ENCODE measurements around the gene OBP2A. TPM values are rescaled to one million over a fixed set of nuclear protein-coding genes. Genes with fewer than 3 reads are reported as not detected.

The OBP2A gene
- total RNA-seq, 1 donor from 2014 or later = not detected

DNA sequence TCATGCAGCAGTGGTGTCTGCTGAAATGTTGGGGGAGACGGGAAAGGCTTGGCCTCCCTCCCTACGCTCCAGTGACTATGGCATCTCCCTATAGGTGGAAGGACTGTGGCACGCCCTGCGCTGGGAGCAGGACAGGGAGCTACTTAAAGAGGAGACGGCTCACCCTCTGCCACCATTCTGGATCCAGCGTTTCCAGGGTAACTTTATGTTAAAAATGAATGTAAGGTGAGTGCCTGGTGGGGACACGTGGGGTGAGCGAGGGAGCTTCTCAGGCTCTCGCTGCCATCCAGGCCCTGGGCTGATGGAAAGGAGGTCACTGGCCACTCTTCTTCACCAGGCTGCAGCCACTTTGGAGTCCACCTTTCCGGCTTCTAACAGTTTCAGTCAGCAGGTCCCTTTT is 31.3 kb downstream of the OBP2A start:
- no peak for DNase-seq (ENCODE audit: low spot score)

DNA sequence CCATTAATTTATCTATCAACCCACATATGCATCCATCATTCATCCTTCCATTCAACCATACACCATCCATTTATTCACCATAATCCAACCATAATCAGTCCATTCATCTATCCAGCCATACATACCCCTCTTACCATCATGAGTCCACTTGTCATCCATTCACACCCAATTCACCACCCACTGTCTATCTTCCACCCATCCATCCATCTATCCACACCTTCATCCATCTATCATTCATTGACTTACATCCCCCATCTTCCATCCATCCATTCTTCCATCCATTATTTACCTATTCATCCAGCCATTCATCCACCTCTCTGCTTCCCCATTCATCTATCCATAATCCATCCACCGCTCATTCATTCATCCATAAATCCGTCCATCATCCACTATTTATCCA is 33.4 kb downstream of the OBP2A start:
- no peak for DNase-seq (ENCODE audit: low spot score)

GRCh38 chr9:135579889-135580660 is 34.1 kb downstream of the OBP2A start:
- no peak for DNase-seq (ENCODE audit: low spot score)

GRCh38 chr9:135580664-135581380 is 34.9 kb downstream of the OBP2A start:
- DNase-seq (ENCODE audit: low spot score) = no peak

DNA sequence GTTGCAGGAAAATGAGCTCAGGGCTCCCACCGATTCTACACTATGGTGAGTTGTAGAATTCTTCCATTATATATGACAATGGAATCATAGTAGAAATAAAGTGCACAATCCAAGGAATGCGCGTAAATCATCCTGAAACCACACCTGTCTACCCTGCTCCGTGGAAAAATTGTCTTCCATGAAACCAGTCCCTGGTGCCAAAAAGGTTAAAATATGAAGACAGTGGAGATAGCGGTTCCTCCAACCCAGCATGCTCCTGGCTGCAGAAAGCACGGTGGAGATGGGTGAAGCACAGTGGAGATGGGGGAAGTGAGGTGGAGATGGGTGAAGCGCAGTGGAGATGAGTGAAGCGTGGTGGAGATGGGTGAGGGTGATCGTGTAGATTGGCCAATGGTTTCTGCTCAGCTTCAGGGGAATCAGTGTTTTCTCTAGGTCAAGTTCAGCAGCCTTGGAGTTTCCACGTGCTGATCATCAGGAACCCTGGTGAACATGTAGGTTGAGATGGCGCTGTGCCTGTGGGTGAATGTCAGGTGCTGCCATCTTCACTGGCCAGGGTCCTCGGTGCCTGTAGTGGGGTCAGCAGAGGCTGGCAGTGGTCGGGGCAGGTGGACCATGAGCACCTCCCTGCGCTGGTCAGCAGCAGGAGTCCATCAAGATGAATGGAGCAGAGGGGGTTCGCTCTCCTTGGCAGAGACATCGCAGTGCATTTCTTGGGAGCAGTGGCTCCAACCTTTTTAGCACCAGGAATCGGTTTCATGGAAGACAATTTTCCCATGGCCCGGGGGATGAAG is 35.9 kb downstream of the OBP2A start:
- DNase-seq (ENCODE audit: low spot score) = no peak

DNA sequence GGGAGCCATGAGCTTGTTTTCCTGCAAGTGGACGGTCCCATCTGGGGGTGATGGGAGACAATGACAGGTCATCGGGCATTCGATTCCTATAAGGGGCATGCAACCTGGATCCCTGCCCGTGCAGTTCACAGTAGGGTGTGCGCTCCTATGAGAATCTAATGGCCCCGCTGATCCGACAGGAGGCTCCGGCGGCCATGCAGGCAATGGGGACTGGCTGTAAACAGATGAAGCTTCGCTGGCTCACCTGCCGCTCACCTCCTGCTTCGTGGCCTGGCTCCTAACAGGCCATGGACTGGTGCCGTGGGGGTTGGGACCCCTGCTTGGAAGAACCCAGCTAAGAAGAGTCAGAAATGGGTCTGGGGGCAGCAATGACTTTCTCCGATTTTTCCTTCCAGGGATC is 36.6 kb downstream of the OBP2A start:
- DNase-seq (ENCODE audit: low spot score) = no peak

- no peak for DNase-seq (ENCODE audit: low spot score)
Observed at GRCh38 chr9:135582966-135583687, 37.2 kb downstream of the OBP2A start.

DNA sequence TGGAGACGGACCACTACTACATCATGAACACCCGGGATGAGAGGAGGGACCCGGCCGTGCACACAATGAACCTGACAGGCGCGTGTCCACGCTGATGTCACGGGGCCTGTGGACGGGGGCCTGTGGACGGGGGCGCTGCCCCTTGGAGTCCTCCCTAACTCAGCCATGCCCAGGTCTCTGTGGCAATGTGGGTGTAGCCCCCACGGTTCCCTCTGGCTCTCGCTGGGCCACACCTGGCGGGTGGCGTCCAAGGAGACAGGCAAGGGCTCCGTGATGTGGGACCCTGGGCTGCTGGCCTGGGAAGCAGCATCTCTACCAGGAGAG is 37.7 kb downstream of the OBP2A start:
- DNase-seq (ENCODE audit: low spot score) = no peak

- DNase-seq (ENCODE audit: low spot score) = no peak
Observed at GRCh38 chr9:135584371-135584770, 38.4 kb downstream of the OBP2A start.

GRCh38 chr9:135584934-135585333 is 39.0 kb downstream of the OBP2A start:
- no peak for DNase-seq (ENCODE audit: low spot score)

GRCh38 chr9:135586601-135587109 is 40.7 kb downstream of the OBP2A start:
- no peak for DNase-seq (ENCODE audit: low spot score)

DNA sequence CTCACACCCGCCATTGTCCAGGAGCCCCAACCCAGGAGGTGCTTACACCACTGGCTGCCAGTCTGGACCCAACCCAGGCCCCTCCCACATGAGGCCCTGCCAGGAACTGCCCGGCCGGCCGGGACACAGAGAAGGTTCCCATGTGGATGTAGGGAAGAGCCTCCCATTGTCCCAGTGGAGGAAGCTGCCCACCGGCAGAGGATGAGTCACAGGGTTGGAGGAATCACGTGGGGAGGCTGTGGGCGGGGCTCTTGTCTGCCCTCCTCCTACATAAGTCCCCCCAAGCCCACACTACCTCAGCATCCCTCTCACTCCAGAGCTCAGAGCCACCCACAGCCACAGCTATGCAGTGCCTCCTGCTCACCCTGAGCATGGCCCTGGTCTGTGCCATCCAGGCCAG is 41.7 kb downstream of the OBP2A start:
- DNase-seq (ENCODE audit: low spot score) = no peak

DNA sequence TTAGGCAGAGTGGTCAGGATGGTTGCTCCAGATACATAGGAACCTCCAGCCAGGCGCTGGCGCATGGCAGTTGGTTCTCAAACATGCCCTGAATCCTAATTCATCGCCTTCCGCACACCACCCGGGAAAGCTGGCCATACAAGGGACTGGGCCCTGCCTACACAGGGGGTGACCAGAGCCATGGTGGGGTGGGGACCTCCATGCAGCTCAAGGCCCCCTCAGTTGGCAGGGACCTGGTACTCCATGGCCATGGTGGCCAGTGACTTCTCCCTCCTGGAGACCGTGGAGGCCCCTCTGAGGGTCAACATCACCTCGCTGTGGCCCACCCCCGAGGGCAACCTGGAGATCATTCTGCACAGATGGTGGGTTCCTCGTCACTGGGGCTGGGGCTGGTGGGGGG is 42.4 kb downstream of the OBP2A start:
- no peak for DNase-seq (ENCODE audit: low spot score)

GRCh38 chr9:135588886-135589595 is 43.1 kb downstream of the OBP2A start:
- DNase-seq (ENCODE audit: low spot score) = no peak

DNA sequence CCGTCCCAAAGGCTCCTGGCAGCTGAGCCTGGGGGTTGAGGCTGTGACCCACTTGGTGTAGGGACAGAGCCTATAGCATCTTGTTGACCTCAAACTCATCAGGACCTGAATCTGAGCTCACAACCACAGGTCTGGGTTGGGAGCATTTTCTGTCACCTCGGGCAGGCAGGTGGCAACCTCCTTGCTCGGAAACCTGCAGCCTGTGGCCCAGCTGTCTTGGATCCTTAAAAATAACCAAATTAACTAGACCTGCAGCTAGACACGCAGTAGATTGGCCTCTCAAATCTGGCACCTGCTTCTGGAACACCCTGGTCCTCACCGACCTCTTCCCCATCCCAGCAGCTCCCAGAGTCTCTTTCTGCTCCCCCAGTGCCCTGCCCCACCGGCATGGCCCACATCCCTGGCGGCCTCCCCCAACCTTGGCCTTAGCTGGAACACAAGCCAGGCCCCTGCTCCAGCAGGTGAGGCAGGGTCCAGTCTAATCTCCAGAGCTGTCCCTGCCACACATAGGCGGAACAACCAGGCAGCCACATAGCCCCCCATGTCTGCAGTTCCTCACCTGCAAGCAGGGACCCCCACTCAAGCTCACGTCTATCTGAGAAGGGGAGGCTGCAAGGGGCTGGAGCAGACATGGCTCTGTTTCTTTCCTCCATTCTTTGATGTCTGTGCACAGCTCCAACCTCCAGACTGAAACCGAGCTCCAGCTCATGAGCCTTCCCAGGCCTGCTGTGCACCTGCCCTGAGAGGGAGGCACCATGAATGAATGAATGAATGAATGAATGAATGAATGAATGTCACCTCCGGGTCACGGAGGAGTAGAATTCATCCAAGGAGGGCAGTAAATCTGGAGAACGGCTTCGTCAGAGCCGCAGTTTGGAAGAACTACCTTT is 43.9 kb downstream of the OBP2A start:
- no peak for DNase-seq (ENCODE audit: low spot score)

GRCh38 chr9:135590486-135591079 is 44.7 kb downstream of the OBP2A start:
- no peak for DNase-seq (ENCODE audit: low spot score)

- no peak for DNase-seq (ENCODE audit: low spot score)
Observed at GRCh38 chr9:135591506-135592330, 45.8 kb downstream of the OBP2A start.

- DNase-seq (ENCODE audit: low spot score) = no peak
Observed at GRCh38 chr9:135592331-135592590, 46.3 kb downstream of the OBP2A start.

DNA sequence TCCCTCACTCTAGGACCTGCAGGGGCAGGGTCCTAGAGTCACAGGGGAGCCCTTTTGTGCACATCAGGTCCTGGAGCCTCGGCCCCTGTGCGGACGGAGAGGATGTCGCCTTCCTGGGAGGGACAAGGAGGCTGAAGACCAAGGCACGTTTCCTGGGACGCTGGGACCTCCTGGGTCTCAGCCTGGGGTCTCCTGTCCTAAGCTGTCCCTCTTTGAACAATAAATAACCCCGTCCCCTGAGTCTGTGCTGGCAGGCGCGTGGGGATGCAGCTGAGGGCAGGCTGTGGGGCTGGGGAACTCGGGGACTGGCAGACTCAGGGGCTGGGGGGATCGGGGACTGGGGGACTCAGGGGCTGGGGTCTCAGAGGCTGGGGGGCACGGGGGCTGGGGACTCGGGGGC is 46.7 kb downstream of the OBP2A start:
- no peak for DNase-seq (ENCODE audit: low spot score)
